RWPE2 (cell line): ENCODE data around the gene KLHL13.

Experiments
- ATAC-seq: fragments of 200-7000 bp; cut with Tn5 transposase; 3 replicates; pipeline ENCODE4 v1.9.1; 2021; ENCODE audit warnings: low read depth
- DNase-seq: peaks from one replicate; pipeline ENCODE4 v3.0.0-alpha.2; 2020; ENCODE audit warnings: low spot score
- H3K27ac ChIP-seq: fragments of 450-650 bp; 2 replicates; pipeline ENCODE4 v1.5.1; 2017; ENCODE audit warnings: mild to moderate bottlenecking; ENCODE audit not compliant: poor library complexity, severe bottlenecking
- H3K27me3 ChIP-seq: fragments of 250-450 bp; sonication (Bioruptor Pico); 2 replicates; pipeline ENCODE4 v1.5.1; 2021; ENCODE audit warnings: mild to moderate bottlenecking, moderate library complexity; ENCODE audit not compliant: insufficient read depth, poor library complexity, severe bottlenecking
- H3K36me3 ChIP-seq: fragments of 250-450 bp; sonication (Bioruptor Pico); 2 replicates; pipeline ENCODE4 v1.5.1; 2020; ENCODE audit warnings: low read depth, mild to moderate bottlenecking, moderate library complexity
- H3K4me1 ChIP-seq: fragments of 250-450 bp; sonication (Bioruptor Pico); 2 replicates; pipeline ENCODE4 v1.5.1; 2021; ENCODE audit warnings: mild to moderate bottlenecking, moderate library complexity; ENCODE audit not compliant: insufficient read depth, poor library complexity, severe bottlenecking
- H3K4me3 ChIP-seq: fragments of 250-450 bp; sonication (Bioruptor Pico); 2 replicates; pipeline ENCODE4 v1.5.1; 2021; ENCODE audit warnings: mild to moderate bottlenecking, moderate library complexity; ENCODE audit not compliant: severe bottlenecking
- H3K9me3 ChIP-seq: fragments of 250-450 bp; sonication (Bioruptor Pico); 2 replicates; pipeline ENCODE4 v1.5.1; 2021; ENCODE audit warnings: mild to moderate bottlenecking, moderate library complexity; ENCODE audit not compliant: severe bottlenecking
- TF ChIP-seq, protein P1 (sequence below): fragments of 450-650 bp; IDR thresholded peaks from one replicate; pipeline ENCODE4 v1.5.1; 2017; ENCODE audit warnings: mild to moderate bottlenecking, moderate library complexity; ENCODE audit not compliant: poor library complexity, severe bottlenecking

The KLHL13 gene

GRCh38 chrX:117989512-117989911 is 127.1 kb downstream of the KLHL13 start:
- ATAC-seq (no peak), DNase-seq (no peak)
- H3K36me3 ChIP-seq, result no peaks in the 10 kb centered on the region
- no peak overlapping the region for H3K4me3 ChIP-seq
- H3K27ac ChIP-seq, result peak overlapping the region; percentile 78
- TF ChIP-seq, protein P1, sequence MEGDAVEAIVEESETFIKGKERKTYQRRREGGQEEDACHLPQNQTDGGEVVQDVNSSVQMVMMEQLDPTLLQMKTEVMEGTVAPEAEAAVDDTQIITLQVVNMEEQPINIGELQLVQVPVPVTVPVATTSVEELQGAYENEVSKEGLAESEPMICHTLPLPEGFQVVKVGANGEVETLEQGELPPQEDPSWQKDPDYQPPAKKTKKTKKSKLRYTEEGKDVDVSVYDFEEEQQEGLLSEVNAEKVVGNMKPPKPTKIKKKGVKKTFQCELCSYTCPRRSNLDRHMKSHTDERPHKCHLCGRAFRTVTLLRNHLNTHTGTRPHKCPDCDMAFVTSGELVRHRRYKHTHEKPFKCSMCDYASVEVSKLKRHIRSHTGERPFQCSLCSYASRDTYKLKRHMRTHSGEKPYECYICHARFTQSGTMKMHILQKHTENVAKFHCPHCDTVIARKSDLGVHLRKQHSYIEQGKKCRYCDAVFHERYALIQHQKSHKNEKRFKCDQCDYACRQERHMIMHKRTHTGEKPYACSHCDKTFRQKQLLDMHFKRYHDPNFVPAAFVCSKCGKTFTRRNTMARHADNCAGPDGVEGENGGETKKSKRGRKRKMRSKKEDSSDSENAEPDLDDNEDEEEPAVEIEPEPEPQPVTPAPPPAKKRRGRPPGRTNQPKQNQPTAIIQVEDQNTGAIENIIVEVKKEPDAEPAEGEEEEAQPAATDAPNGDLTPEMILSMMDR, result no peak
- peaks cover 20% of the 10 kb centered on the region for H3K4me1 ChIP-seq
- no peaks in the 10 kb centered on the region for H3K9me3 ChIP-seq
- no peaks in the 10 kb centered on the region for H3K27me3 ChIP-seq

DNA sequence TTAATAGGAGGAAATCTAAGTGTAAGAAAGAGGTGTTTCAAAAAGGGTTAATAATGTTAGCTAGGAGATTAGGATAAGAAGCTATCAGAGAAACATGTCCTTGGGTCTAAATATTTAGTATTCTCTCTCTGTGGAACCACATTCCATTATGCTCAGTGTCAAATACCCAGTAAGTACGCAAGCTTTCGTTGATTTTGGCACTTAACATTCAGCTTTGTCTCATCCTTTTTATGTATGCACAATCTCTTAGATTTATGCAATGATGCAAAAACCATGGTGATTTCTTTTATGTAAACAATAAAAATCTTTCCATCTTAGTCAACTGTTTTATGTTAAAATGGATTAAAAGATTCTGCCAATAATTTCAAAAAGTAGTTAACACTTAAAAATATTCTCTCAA is 129.2 kb downstream of the KLHL13 start:
- Histone ChIP-seq H3K4me3 (no peak overlapping the region), H3K36me3 (no peaks in the 10 kb centered on the region), H3K4me1 (peaks cover 20% of the 10 kb centered on the region), H3K9me3 (no peaks in the 10 kb centered on the region), H3K27me3 (no peaks in the 10 kb centered on the region), H3K27ac (no peak overlapping the region)
- TF ChIP-seq, protein P1, result no peak
- ATAC-seq (no peak), DNase-seq (no peak)

GRCh38 chrX:117985241-117985640 is 131.4 kb downstream of the KLHL13 start:
- Histone ChIP-seq H3K4me1 (peaks cover 7% of the 10 kb centered on the region), H3K27ac (no peak overlapping the region), H3K9me3 (no peaks in the 10 kb centered on the region), H3K4me3 (no peak overlapping the region), H3K36me3 (no peaks in the 10 kb centered on the region), H3K27me3 (no peaks in the 10 kb centered on the region)
- TF ChIP-seq, protein P1, result no peak
- no peak for DNase-seq
- no peak for ATAC-seq

DNA sequence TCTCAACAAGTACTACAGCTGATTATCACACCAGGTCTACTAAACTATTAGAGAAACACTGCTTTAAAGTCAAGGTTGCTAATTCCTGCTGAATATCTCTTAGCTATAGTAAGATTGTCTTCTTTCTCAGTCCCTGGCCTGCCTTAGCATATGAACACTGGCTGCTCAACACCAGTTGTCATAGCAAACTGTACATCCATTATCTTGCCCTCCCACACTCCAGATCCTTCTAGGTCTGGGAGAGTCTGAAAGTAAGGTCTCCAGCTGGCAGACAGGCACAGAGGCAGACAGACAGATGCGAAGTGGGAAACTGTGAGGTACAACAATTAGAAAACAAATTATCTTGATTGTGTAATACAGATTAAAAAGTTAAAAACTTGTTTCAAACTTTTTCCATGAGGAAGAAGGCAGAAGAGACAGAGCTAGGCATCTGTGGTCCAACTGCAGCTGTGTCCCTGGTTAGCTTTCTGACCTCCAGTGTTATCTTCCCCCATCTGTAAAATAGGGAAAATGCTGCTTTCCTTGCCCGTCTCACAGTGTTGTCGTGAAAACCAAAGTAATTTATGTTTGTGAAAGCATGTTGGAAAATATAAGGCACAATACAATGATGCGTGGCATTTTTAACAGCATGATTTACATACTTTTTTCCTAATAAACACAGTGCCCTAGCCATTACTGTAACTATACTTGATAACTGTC is 133.8 kb downstream of the KLHL13 start:
- TF ChIP-seq, protein P1, result no peak
- DNase-seq (no peak), ATAC-seq (no peak)

DNA sequence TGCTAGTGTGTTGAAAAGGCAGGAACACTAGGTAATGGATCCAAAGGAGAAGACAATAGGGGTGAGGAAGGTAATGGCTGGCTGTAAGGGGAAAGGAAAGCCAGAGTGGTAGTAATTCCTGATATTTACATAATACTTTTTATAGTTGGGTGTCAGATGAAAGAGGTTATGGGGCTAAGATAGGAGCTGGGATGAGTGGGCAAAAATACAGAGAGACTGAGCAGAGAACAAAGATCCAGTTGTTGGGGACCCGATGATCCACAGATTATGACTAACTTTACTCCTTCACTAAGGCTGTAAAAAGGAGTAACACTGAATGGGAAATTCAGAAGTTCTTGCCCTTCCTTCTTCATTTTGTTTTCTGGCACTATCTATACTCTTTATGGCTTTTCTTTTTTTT is 138.2 kb downstream of the KLHL13 start:
- no peaks in the 10 kb centered on the region for H3K4me1 ChIP-seq
- H3K27me3 ChIP-seq, result no peaks in the 10 kb centered on the region
- TF ChIP-seq, protein P1, result no peak
- H3K4me3 ChIP-seq, result no peak overlapping the region
- no peak for ATAC-seq
- no peaks in the 10 kb centered on the region for H3K9me3 ChIP-seq
- H3K27ac ChIP-seq, result no peak overlapping the region
- no peaks in the 10 kb centered on the region for H3K36me3 ChIP-seq
- DNase-seq, result no peak

More for the DNA sequence above, 133.8 kb downstream of the KLHL13 start:
- Histone ChIP-seq H3K4me3 (no peak overlapping the region), H3K4me1 (no peaks in the 10 kb centered on the region), H3K9me3 (no peaks in the 10 kb centered on the region), H3K36me3 (no peaks in the 10 kb centered on the region), H3K27ac (no peak overlapping the region), H3K27me3 (no peaks in the 10 kb centered on the region)
